ENCODE data around the gene MEF2A. TPM values are rescaled to one million over a fixed set of nuclear protein-coding genes. Genes with fewer than 3 reads are reported as not detected.

The MEF2A gene
- total and polyA plus RNA-seq, 9 of the 15 experiments (the other 6 are each of a cell fraction or from before 2014, with no cell fraction given), result 1.6 to 18.7 (median 8.7) TPM

DNA sequence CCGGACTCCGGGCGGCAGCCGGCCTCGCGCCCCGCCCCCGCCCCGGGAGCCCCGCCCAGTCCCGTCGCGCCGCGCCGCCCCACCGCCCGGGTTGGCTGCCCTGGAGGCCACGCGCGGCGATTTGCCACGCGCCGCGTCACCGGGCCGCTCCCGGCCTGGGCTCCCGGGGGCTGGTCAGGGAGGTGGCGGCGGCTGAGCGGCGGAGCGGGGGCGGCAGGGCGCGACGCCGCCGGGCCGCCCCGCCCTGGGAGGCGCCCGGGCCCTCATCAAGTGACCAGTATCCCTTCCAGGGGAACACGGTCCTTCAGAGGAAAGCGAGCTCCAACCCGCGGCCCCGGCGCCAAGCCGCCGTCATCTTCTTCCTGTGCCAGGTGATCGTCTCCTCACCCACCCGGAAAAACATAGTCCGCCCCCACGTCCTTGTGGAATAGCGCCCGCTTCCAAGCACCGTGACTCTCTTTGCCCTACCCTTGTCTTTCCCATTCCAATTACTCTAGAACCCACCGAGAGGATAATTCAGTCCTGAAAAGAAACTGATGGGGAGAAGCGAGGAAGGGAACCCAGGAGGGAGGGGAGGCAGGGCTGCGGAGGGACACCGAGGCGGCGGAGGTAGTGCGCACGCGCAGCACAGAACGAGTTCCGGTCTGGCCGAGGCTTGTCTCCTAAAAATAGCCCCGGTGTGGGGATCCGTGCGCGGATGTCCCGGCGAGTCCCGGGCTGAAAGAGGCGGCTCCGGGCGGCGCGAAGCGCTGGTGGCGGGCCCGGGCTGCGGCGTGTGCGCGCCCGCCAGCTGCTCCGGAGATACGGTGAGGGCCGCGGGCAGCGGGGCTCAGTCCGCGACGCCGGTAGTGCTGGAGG is at the start of gene MEF2A (continued):
- TF ChIP-seq, protein P1, sequence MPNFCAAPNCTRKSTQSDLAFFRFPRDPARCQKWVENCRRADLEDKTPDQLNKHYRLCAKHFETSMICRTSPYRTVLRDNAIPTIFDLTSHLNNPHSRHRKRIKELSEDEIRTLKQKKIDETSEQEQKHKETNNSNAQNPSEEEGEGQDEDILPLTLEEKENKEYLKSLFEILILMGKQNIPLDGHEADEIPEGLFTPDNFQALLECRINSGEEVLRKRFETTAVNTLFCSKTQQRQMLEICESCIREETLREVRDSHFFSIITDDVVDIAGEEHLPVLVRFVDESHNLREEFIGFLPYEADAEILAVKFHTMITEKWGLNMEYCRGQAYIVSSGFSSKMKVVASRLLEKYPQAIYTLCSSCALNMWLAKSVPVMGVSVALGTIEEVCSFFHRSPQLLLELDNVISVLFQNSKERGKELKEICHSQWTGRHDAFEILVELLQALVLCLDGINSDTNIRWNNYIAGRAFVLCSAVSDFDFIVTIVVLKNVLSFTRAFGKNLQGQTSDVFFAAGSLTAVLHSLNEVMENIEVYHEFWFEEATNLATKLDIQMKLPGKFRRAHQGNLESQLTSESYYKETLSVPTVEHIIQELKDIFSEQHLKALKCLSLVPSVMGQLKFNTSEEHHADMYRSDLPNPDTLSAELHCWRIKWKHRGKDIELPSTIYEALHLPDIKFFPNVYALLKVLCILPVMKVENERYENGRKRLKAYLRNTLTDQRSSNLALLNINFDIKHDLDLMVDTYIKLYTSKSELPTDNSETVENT (CRISPR knock-in tag; IDR thresholded peaks at IDR 0.05), result 0 out of 2 replicates have a peak, but pooled peaks have one; percentile 62
- TF ChIP-seq SIN3B (IDR thresholded peaks at IDR 0.05; ENCODE audit: low read depth), result peak; percentile 28; the same call in 1 of the 2 replicates
- TF ChIP-seq MTA2 (IDR thresholded peaks at IDR 0.05; ENCODE audit: low read depth), result no peak
- peak; percentile 59; the same call in 1 of the 2 replicates for TF ChIP-seq RB1 (IDR thresholded peaks at IDR 0.05; ENCODE audit: low read depth)
- TF ChIP-seq NR2C1 (IDR thresholded peaks at IDR 0.05), result no peak
- peak; percentile 67 for TF ChIP-seq NR2C1 (tag; IDR thresholded peaks at IDR 0.05)
- TF ChIP-seq POLR2H (tag; IDR thresholded peaks at IDR 0.05; ENCODE audit: low read depth), result 0 out of 2 replicates have a peak, but pooled peaks have one; percentile 42
- TF ChIP-seq ZNF431 (CRISPR knock-in tag; IDR thresholded peaks at IDR 0.05), result peak; percentile 70; the same call in 1 of the 2 replicates
- TF ChIP-seq, protein P2, sequence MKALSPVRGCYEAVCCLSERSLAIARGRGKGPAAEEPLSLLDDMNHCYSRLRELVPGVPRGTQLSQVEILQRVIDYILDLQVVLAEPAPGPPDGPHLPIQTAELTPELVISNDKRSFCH (CRISPR knock-in tag; IDR thresholded peaks at IDR 0.05), result no peak
- TF ChIP-seq, protein P2 (tag; IDR thresholded peaks at IDR 0.05), result peak; percentile 35; the same call in 1 of the 2 replicates
- TF ChIP-seq ELF4 (CRISPR knock-in tag; IDR thresholded peaks at IDR 0.05), result 0 out of 2 replicates have a peak, but pooled peaks have one; percentile 50
- TF ChIP-seq ZNF41 (CRISPR knock-in tag; conservative IDR thresholded peaks at IDR 0.05), result no peak
- TF ChIP-seq ZNF695 (CRISPR knock-in tag; IDR thresholded peaks at IDR 0.05), result no peak
- TF ChIP-seq HDAC1 (IDR thresholded peaks at IDR 0.05), result peak in 1 of 2 experiments; percentile 57; a peak in 2 of 4 replicates
- TF ChIP-seq, protein P3, sequence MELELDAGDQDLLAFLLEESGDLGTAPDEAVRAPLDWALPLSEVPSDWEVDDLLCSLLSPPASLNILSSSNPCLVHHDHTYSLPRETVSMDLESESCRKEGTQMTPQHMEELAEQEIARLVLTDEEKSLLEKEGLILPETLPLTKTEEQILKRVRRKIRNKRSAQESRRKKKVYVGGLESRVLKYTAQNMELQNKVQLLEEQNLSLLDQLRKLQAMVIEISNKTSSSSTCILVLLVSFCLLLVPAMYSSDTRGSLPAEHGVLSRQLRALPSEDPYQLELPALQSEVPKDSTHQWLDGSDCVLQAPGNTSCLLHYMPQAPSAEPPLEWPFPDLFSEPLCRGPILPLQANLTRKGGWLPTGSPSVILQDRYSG (tag; conservative IDR thresholded peaks at IDR 0.05; ENCODE audit: low read depth), result no peak
- TF ChIP-seq TGIF2 (CRISPR knock-in tag; IDR thresholded peaks at IDR 0.05), result no peak
- TF ChIP-seq, protein P4, sequence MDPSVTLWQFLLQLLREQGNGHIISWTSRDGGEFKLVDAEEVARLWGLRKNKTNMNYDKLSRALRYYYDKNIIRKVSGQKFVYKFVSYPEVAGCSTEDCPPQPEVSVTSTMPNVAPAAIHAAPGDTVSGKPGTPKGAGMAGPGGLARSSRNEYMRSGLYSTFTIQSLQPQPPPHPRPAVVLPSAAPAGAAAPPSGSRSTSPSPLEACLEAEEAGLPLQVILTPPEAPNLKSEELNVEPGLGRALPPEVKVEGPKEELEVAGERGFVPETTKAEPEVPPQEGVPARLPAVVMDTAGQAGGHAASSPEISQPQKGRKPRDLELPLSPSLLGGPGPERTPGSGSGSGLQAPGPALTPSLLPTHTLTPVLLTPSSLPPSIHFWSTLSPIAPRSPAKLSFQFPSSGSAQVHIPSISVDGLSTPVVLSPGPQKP (CRISPR knock-in tag; IDR thresholded peaks at IDR 0.05), result no peak
- peak; percentile 8; the same call in 1 of the 2 replicates for TF ChIP-seq TCF3 (CRISPR knock-in tag; IDR thresholded peaks at IDR 0.05)
- TF ChIP-seq RCOR1 (IDR thresholded peaks at IDR 0.05; ENCODE audit: borderline replicate concordance in 1 of 2, low read depth in 2 of 2, low read length in 2 of 2), result peak in 1 of 2 experiments; percentile 73; a peak in 2 of 4 replicates
- peak; percentile 79 for TF ChIP-seq EP400 (IDR thresholded peaks at IDR 0.05)

Data from K562 (cell line).